Endothelial cell of hepatic sinusoid (primary cell): ENCODE measurements around the gene CLVS2.

Source experiments
- in situ Hi-C: cut with HindIII; loops from 2 replicates; pipeline ENCODE4 v1.10.0; 2017; ENCODE audit warnings: low sequenced_read_pairs

CLVS2 gene

GRCh38 chr6:123117145-123117908 lies 121.3 kb downstream of the CLVS2 start:
- in situ Hi-C loops = no loop called here

DNA sequence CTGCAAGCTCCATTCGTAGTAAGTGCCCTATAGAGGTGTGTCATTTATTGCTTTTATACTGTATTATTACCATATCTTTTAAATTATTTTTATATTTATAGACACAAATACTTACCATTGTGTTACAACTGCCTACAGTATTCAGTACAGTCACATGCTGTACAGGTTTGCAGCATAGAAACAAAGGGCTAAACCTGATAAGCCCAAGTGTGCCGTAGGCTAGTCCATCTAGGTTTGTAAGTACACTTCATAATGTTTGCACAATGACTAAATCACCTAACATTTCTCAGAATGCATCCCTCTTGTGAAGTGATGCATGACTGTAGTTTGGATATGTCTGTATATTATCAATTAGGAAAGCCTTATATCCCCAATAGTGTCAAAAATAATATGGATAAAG lies 122.8 kb downstream of the CLVS2 start:
- in situ Hi-C loops = no loop called here
